ENCODE results near the gene APBA2.

GRCh38 chr15:28880680-28881079 lies 5.1 kb upstream of the APBA2 start:
- TF ChIP-seq CTCF (IDR thresholded peaks at IDR 0.05; ENCODE audit: low read depth, low read length) (no peak), EZH2phosphoT487 (IDR thresholded peaks at IDR 0.05; ENCODE audit: low read depth) (no peak)
